IMR-90 (cell line): Measurements from ENCODE around the gene TPD52L2. TPM values are rescaled to one million over a fixed set of nuclear protein-coding genes. Genes with fewer than 3 reads are reported as not detected.
A peak's percentile ranks its signal among the peaks of the same experiment; 100 is the strongest.

Experiments
- ATAC-seq: fragments of 200-7000 bp; cut with Tn5 transposase; 2 replicates; pipeline ENCODE4 v1.9.1; 2020; ENCODE audit warnings: low read depth, mild to moderate bottlenecking, moderate library complexity
- BruUV-seq: library from RNA; stranded (reverse); fragments of 400-500 nt; replicated peaks from 2 replicates; lab custom pipeline; 2021; lab: Mats Ljungman, UMichigan
- CTCF ChIA-PET: fragments of 300-600 bp; formaldehyde crosslinking; extraction: SDS; loops from one replicate; lab custom pipeline; 2021; ENCODE audit warnings: antibody characterized with exemption; lab: Yijun Ruan, JAX
- POLR2A ChIA-PET: fragments of 300-600 bp; sonication (Branson Sonifier 250); formaldehyde crosslinking; loops from one replicate; lab custom pipeline; 2022; ENCODE audit warnings: antibody characterized with exemption; ENCODE audit not compliant: unreplicated experiment; lab: Charles Lee
- DNase-seq: peaks from one replicate; pipeline ENCODE4 v3.0.0; 2013
- H2AFZ ChIP-seq: replicated peaks from 2 replicates; pipeline ENCODE3; 2013; ENCODE audit warnings: low read length, mild to moderate bottlenecking; ENCODE audit not compliant: poor library complexity
- H2AK5ac ChIP-seq: 2 replicates; pipeline ENCODE4 v1.6.1; 2013; ENCODE audit warnings: low read depth, low read length, inconsistent platforms
- H2AK9ac ChIP-seq: replicated peaks from 2 replicates; pipeline ENCODE3; 2013; ENCODE audit warnings: mild to moderate bottlenecking, low read depth, low read length, moderate library complexity; ENCODE audit not compliant: poor library complexity
- H2BK120ac ChIP-seq: 2 replicates; pipeline ENCODE4 v1.6.1; 2013; ENCODE audit warnings: low read depth, low read length, inconsistent platforms
- H2BK15ac ChIP-seq: 3 replicates; pipeline ENCODE4 v1.6.1; 2013; ENCODE audit warnings: low read depth, low read length, inconsistent platforms
- H2BK20ac ChIP-seq: 2 replicates; pipeline ENCODE4 v1.6.1; 2013; ENCODE audit warnings: low read depth, mild to moderate bottlenecking, inconsistent platforms, low read length, moderate library complexity
- H2BK5ac ChIP-seq: 2 replicates; pipeline ENCODE4 v1.6.1; 2013; ENCODE audit warnings: mild to moderate bottlenecking, low read depth, low read length, inconsistent platforms; ENCODE audit not compliant: poor library complexity, severe bottlenecking
- H3K14ac ChIP-seq: replicated peaks from 2 replicates; pipeline ENCODE4 v1.6.1; 2013; ENCODE audit warnings: low read depth, low read length, inconsistent platforms
- H3K18ac ChIP-seq: 2 replicates; pipeline ENCODE4 v1.6.1; 2013; ENCODE audit warnings: low read depth, low read length, control low read depth
- H3K23ac ChIP-seq: 2 replicates; pipeline ENCODE4 v1.6.1; 2013; ENCODE audit warnings: low read depth, low read length, inconsistent platforms
- H3K27ac ChIP-seq: 2 replicates; pipeline ENCODE4 v1.5.1; 2013; ENCODE audit warnings: mild to moderate bottlenecking, control low read depth, low read length; ENCODE audit not compliant: insufficient read depth
- H3K27me3 ChIP-seq: 2 replicates; pipeline ENCODE4 v1.6.1; 2013; ENCODE audit warnings: low read length; ENCODE audit not compliant: control insufficient read depth, insufficient read depth
- H3K36me3 ChIP-seq: 2 replicates; pipeline ENCODE4 v1.6.1; 2013; ENCODE audit warnings: low read length, mixed read lengths; ENCODE audit not compliant: control insufficient read depth, insufficient read depth
- H3K4ac ChIP-seq: 2 replicates; pipeline ENCODE4 v1.6.1; 2013; ENCODE audit warnings: low read depth, low read length, inconsistent platforms
- H3K4me1 ChIP-seq: 2 replicates; pipeline ENCODE4 v1.6.1; 2013; ENCODE audit warnings: low read length, mixed read lengths; ENCODE audit not compliant: control insufficient read depth, insufficient read depth
- H3K4me2 ChIP-seq: 2 replicates; pipeline ENCODE4 v1.6.1; 2013; ENCODE audit warnings: low read depth, mild to moderate bottlenecking, control low read depth, low read length, moderate library complexity
- H3K4me3 ChIP-seq: 2 replicates; pipeline ENCODE4 v1.5.1; 2013; ENCODE audit warnings: low read depth, mild to moderate bottlenecking, control low read depth, low read length, moderate library complexity; ENCODE audit not compliant: insufficient read depth
- H3K56ac ChIP-seq: 2 replicates; pipeline ENCODE4 v1.6.1; 2013; ENCODE audit warnings: low read length, inconsistent platforms; ENCODE audit not compliant: insufficient read depth; ENCODE audit errors: extremely low read depth
- H3K79me1 ChIP-seq, 2 experiments: 2 replicates each; pipeline ENCODE4 v1.6.1; 2013; ENCODE audit warnings: low read length in 2 of 2, inconsistent platforms in 1 of 2, low read depth in 1 of 2
- H3K9ac ChIP-seq: 2 replicates; pipeline ENCODE4 v1.6.1; 2013; ENCODE audit warnings: low read depth, low read length, control low read depth
- H3K9me1 ChIP-seq: 2 replicates; pipeline ENCODE4 v1.6.1; 2013; ENCODE audit warnings: low read length, inconsistent platforms; ENCODE audit not compliant: insufficient read depth
- H3K9me3 ChIP-seq: 2 replicates; pipeline ENCODE4 v1.6.1; 2013; ENCODE audit warnings: low read length; ENCODE audit not compliant: control insufficient read depth, insufficient read depth
- H4K20me1 ChIP-seq: 2 replicates; pipeline ENCODE4 v1.6.1; 2013; ENCODE audit warnings: low read length, inconsistent platforms; ENCODE audit not compliant: insufficient read depth
- H4K5ac ChIP-seq: 2 replicates; pipeline ENCODE4 v1.6.1; 2013; ENCODE audit warnings: mild to moderate bottlenecking, low read depth, low read length, control low read depth
- H4K8ac ChIP-seq, 2 experiments: 2 replicates each; pipeline ENCODE4 v1.6.1; 2013; ENCODE audit warnings: low read depth in 2 of 2, low read length in 2 of 2, control low read depth in 1 of 2, inconsistent platforms in 1 of 2
- H4K91ac ChIP-seq: 2 replicates; pipeline ENCODE4 v1.6.1; 2013; ENCODE audit warnings: low read depth, low read length, inconsistent platforms; ENCODE audit not compliant: insufficient read depth
- BHLHE40 ChIP-seq: fragments of 150-350 bp; IDR thresholded peaks from 2 replicates; pipeline ENCODE4 v1.6.1; 2016; ENCODE audit warnings: mild to moderate bottlenecking, low read depth, low read length
- CEBPB ChIP-seq: IDR thresholded peaks from 2 replicates; pipeline ENCODE4 v1.6.1; 2012; ENCODE audit warnings: low read depth, low read length, improper control_type of control experiment
- CHD1 ChIP-seq: IDR thresholded peaks from 2 replicates; pipeline ENCODE4 v1.6.1; 2012; ENCODE audit warnings: low read depth, low read length, improper control_type of control experiment
- FOS ChIP-seq: fragments of 150-350 bp; IDR thresholded peaks from 2 replicates; pipeline ENCODE4 v1.6.1; 2016; ENCODE audit warnings: low read depth, low read length
- MAFK ChIP-seq: IDR thresholded peaks from 2 replicates; pipeline ENCODE4 v1.6.1; 2012; ENCODE audit warnings: low read depth, low read length, improper control_type of control experiment
- MAZ ChIP-seq: IDR thresholded peaks from 2 replicates; pipeline ENCODE4 v1.6.1; 2012; ENCODE audit warnings: low read depth, mild to moderate bottlenecking, low read length, improper control_type of control experiment, moderate library complexity, borderline replicate concordance
- MXI1 ChIP-seq: IDR thresholded peaks from 2 replicates; pipeline ENCODE4 v1.6.1; 2012; ENCODE audit warnings: low read depth, mild to moderate bottlenecking, low read length, moderate library complexity, borderline replicate concordance
- NFE2L2 ChIP-seq: fragments of 150-350 bp; IDR thresholded peaks from 2 replicates; pipeline ENCODE4 v1.6.1; 2016; ENCODE audit warnings: low read depth, mild to moderate bottlenecking, low read length
- POLR2A ChIP-seq: IDR thresholded peaks from 2 replicates; pipeline ENCODE4 v1.6.1; 2012; ENCODE audit warnings: mild to moderate bottlenecking, low read depth, low read length
- RAD21 ChIP-seq: IDR thresholded peaks from 2 replicates; pipeline ENCODE4 v1.6.1; 2012; ENCODE audit warnings: low read length, improper control_type of control experiment
- RCOR1 ChIP-seq: IDR thresholded peaks from 2 replicates; pipeline ENCODE4 v1.6.1; 2012; ENCODE audit warnings: mild to moderate bottlenecking, low read length, improper control_type of control experiment; ENCODE audit not compliant: insufficient replicate concordance
- RFX5 ChIP-seq: IDR thresholded peaks from 2 replicates; pipeline ENCODE4 v1.8.0; 2012; ENCODE audit warnings: low read depth, mild to moderate bottlenecking, low read length, moderate library complexity
- SMC3 ChIP-seq: fragments of 150-350 bp; IDR thresholded peaks from 2 replicates; pipeline ENCODE4 v1.6.1; 2016; ENCODE audit warnings: low read depth, mild to moderate bottlenecking, antibody characterized with exemption, low read length, moderate library complexity
- WGBS, 2 experiments: methylation state at CpG; one replicate each; pipeline versions ENCODE4 v1.1.5 to v1.1.7; 2013; ENCODE audit warnings: missing lambda C conversion rate in 2 of 2; ENCODE audit not compliant: insufficient read length in 1 of 2; ENCODE audit errors: extremely low coverage in 2 of 2; 5-methylcytosine and 5-hydroxymethylcytosine counted together
- dilution Hi-C: fragments of 300-500 bp; cut with HindIII; formaldehyde crosslinking; loops from one replicate; pipeline ENCODE4 v1.14.3; 2018; ENCODE audit warnings: low sequenced_read_pairs; ENCODE audit not compliant: unreplicated experiment
- in situ Hi-C: fragments of 300-500 bp; cut with MboI; formaldehyde crosslinking; loops from 3 replicates; pipeline ENCODE4 v1.14.3; 2019; ENCODE audit warnings: low sequenced_read_pairs, inconsistent platforms, mixed read lengths
- intact Hi-C: fragments of 100-400 bp; cut with micrococcal nuclease; formaldehyde crosslinking; loops from 2 replicates; pipeline ENCODE4 v1.10.0; 2022
- polyA plus RNA-seq, 3 experiments: library from polyadenylated mRNA; depleted of rRNA; stranded (reverse); fragments of >200 nt; gene quantifications; 2 replicates each; pipeline ENCODE4 v1.2.3, GENCODE V29; 2012; ENCODE audit warnings: low replicate concordance in 1 of 3
- total RNA-seq: library from RNA; depleted of rRNA; stranded (reverse); fragments of >200 nt; gene quantifications from 2 replicates; pipeline ENCODE4 v1.2.3, GENCODE V29; 2012
- TF ChIP-seq, protein P1 (sequence below): fragments of 150-350 bp; IDR thresholded peaks from 2 replicates; pipeline ENCODE4 v1.6.1; 2017; ENCODE audit warnings: mild to moderate bottlenecking, antibody characterized with exemption, low read length, low read depth
- TF ChIP-seq, protein P2 (sequence below): conservative IDR thresholded peaks from 2 replicates; pipeline ENCODE4 v1.5.1; 2012; ENCODE audit warnings: mild to moderate bottlenecking, low read depth, low read length, improper control_type of control experiment
- TF ChIP-seq, protein P3 (sequence below): fragments of 150-350 bp; IDR thresholded peaks from 2 replicates; pipeline ENCODE4 v1.6.1; 2016; ENCODE audit warnings: low read depth, mild to moderate bottlenecking, low read length, moderate library complexity, borderline replicate concordance

The TPD52L2 gene
- total and polyA plus RNA-seq, 2 of the 4 experiments (the other 2 are of a cell fraction): 113 to 189 TPM

DNA sequence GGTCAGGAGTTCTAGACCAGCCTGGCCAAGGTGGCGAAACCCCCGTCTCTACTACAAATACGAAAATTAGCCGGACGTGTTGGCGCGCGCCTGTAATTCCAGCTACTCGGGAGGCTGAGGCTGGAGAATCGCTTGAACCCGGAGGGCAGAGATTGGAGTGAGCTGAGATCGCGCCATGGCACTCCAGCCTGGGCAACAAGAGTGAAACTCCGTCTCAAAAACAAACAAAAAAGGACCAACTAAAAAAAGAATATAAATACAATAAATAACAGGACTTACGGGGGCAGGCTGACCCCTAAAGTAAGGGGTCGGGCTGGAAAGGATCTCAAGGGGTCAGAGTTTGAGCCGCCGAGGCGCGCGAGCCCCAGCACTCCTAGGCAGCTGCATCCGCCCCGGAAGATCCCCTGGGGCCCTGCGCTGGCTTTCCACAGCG, 509 bp upstream of the TPD52L2 start:
- Histone ChIP-seq H3K18ac (no peak overlapping the region), H2BK120ac (no peak overlapping the region), H3K4me3 (peak overlapping the region; percentile 69), H3K14ac (no peak overlapping the region), H2BK15ac (no peak overlapping the region), H3K4ac (no peak overlapping the region; the same call in 1 of the 2 replicates), H4K5ac (no peak overlapping the region), H4K20me1 (peaks cover 6% of the 10 kb centered on the region), H2AK5ac (no peak overlapping the region), H4K8ac (peak overlapping the region in 1 of 2 experiments; percentile 56; a peak in 2 of 4 replicates), H3K23ac (no peak overlapping the region), H2BK20ac (no peak overlapping the region), H3K79me1 (peaks cover 16 to 52% of the 10 kb centered on the region in 2 experiments), H3K9me3 (no peaks in the 10 kb centered on the region), H3K56ac (no peak overlapping the region), H3K27me3 (no peaks in the 10 kb centered on the region), H3K36me3 (peaks cover 19% of the 10 kb centered on the region), H2BK5ac (no peak overlapping the region), H3K27ac (peak overlapping the region; percentile 36), H3K4me2 (peak overlapping the region; percentile 78), H2AFZ (peak overlapping the region; percentile 96), H4K91ac (no peak overlapping the region), H3K4me1 (peaks cover 6% of the 10 kb centered on the region), H3K9me1 (no peaks in the 10 kb centered on the region; the same call in 1 of the 2 replicates), H2AK9ac (peak overlapping the region; percentile 94), H3K9ac (peak overlapping the region; percentile 38)
- TF ChIP-seq RAD21 (no peak), CHD1 (no peak), MXI1 (no peak), CEBPB (no peak), SMC3 (no peak), MAZ (no peak), RCOR1 (no peak), MAFK (no peak), RFX5 (no peak), NFE2L2 (no peak), POLR2A (no peak), BHLHE40 (no peak), FOS (no peak)
- TF ChIP-seq, protein P1, sequence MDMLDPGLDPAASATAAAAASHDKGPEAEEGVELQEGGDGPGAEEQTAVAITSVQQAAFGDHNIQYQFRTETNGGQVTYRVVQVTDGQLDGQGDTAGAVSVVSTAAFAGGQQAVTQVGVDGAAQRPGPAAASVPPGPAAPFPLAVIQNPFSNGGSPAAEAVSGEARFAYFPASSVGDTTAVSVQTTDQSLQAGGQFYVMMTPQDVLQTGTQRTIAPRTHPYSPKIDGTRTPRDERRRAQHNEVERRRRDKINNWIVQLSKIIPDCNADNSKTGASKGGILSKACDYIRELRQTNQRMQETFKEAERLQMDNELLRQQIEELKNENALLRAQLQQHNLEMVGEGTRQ: no peak
- TF ChIP-seq, protein P2, sequence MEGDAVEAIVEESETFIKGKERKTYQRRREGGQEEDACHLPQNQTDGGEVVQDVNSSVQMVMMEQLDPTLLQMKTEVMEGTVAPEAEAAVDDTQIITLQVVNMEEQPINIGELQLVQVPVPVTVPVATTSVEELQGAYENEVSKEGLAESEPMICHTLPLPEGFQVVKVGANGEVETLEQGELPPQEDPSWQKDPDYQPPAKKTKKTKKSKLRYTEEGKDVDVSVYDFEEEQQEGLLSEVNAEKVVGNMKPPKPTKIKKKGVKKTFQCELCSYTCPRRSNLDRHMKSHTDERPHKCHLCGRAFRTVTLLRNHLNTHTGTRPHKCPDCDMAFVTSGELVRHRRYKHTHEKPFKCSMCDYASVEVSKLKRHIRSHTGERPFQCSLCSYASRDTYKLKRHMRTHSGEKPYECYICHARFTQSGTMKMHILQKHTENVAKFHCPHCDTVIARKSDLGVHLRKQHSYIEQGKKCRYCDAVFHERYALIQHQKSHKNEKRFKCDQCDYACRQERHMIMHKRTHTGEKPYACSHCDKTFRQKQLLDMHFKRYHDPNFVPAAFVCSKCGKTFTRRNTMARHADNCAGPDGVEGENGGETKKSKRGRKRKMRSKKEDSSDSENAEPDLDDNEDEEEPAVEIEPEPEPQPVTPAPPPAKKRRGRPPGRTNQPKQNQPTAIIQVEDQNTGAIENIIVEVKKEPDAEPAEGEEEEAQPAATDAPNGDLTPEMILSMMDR: no peak
- TF ChIP-seq, protein P3, sequence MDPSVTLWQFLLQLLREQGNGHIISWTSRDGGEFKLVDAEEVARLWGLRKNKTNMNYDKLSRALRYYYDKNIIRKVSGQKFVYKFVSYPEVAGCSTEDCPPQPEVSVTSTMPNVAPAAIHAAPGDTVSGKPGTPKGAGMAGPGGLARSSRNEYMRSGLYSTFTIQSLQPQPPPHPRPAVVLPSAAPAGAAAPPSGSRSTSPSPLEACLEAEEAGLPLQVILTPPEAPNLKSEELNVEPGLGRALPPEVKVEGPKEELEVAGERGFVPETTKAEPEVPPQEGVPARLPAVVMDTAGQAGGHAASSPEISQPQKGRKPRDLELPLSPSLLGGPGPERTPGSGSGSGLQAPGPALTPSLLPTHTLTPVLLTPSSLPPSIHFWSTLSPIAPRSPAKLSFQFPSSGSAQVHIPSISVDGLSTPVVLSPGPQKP: no peak
- DNase-seq (no peak), ATAC-seq (no peak)
- no TSS peak for BruUV-seq
- ChIA-PET POLR2A (interaction anchor here (1.6 kb wide), 1 partner anchor 116 kb away, joined by 4 read pairs; no protein-coding TSS in a partner anchor), CTCF (interaction anchor here (0.6 to 1.2 kb wide), 3 partner anchors 9 to 327 kb away, joined by 3 to 10 read pairs (median 3); partner anchors contain the start of gene PTK6)
- in situ Hi-C loops (loop anchor here (10.0 kb wide), 2 partner anchors 160 to 330 kb away; partner anchors contain the start of genes ARFRP1, PTK6 and ZGPAT), dilution Hi-C loops (no loop called here), intact Hi-C loops (loop anchor here (1.0 to 2.0 kb wide), 4 partner anchors 34 to 158 kb away; partner anchors contain the start of gene ARFRP1)
- 0% methylated on average over 13 of the region's 25 CpGs; no CpG with 5 or more reads in 1 of the 2 experiments for WGBS, 2 experiments
